Kidney (tissue), 14 donors: ENCODE data around the gene METTL8. TPM values are rescaled to one million over a fixed set of nuclear protein-coding genes. Genes with fewer than 3 reads are reported as not detected.

ENCODE experiments used
- DNase-seq, 5 donors: peaks; one replicate each; pipeline ENCODE4 v3.0.0-alpha.2; 2013 to 2020
- FAIRE-seq: peaks from 2 replicates; lab custom pipeline; 2012; peaks lifted over from hg19 to GRCh38; lab: Jason Lieb, UNC
- H3K27ac ChIP-seq, 2 donors: one replicate each; pipeline ENCODE4 v1.7.0; 2013; ENCODE audit warnings: low read depth in 2 of 2, low read length in 2 of 2, inconsistent platforms in 1 of 2
- H3K27me3 ChIP-seq: one replicate; pipeline ENCODE4 v1.7.1; 2013; ENCODE audit warnings: low read length, inconsistent platforms; ENCODE audit not compliant: control insufficient read depth, insufficient read depth
- H3K36me3 ChIP-seq, 3 donors: one replicate each; pipeline versions ENCODE4 v1.7.0 to v1.7.1; 2013; ENCODE audit warnings: low read length in 3 of 3, control low read depth in 1 of 3, inconsistent platforms in 1 of 3; ENCODE audit not compliant: insufficient read depth in 3 of 3, control insufficient read depth in 2 of 3
- H3K4me1 ChIP-seq, 3 donors: one replicate each; pipeline versions ENCODE4 v1.7.0 to v1.7.1; 2013; ENCODE audit warnings: low read length in 3 of 3, inconsistent platforms in 1 of 3, low read depth in 1 of 3; ENCODE audit not compliant: control insufficient read depth in 2 of 3, insufficient read depth in 2 of 3
- H3K4me3 ChIP-seq, 3 donors: one replicate each; pipeline versions ENCODE4 v1.7.0 to v1.8.1; 2013; ENCODE audit warnings: low read length in 3 of 3, control low read depth in 1 of 3, inconsistent platforms in 1 of 3
- H3K9ac ChIP-seq, 3 donors: one replicate each; pipeline versions ENCODE4 v1.7.0 to v1.7.1; 2013; ENCODE audit warnings: low read length in 3 of 3, control low read depth in 1 of 3, inconsistent platforms in 1 of 3
- H3K9me3 ChIP-seq, 3 donors: one replicate each; pipeline versions ENCODE4 v1.7.0 to v1.7.1; 2013; ENCODE audit warnings: low read length in 3 of 3, control low read depth in 1 of 3, inconsistent platforms in 1 of 3; ENCODE audit not compliant: control insufficient read depth in 2 of 3, insufficient read depth in 1 of 3
- CTCF ChIP-seq: IDR thresholded peaks from 3 replicates; pipeline ENCODE4 v1.5.1; 2012; ENCODE audit warnings: mild to moderate bottlenecking, moderate library complexity, borderline replicate concordance; ENCODE audit not compliant: insufficient read depth; ENCODE audit errors: extremely low read depth
- intact Hi-C: fragments of 100-400 bp; cut with DNase I; formaldehyde crosslinking; loops from one replicate; pipeline ENCODE4 v1.11.1; 2022
- polyA plus RNA-seq: library from polyadenylated mRNA; stranded (reverse); fragments of 350-450 nt; fragmentation: Illumina TruSeq; extraction: RNeasy Lipid Tissue Mini Kit (QIAGEN cat#74804); gene quantifications from one replicate; pipeline ENCODE4 v1.2.3, GENCODE V29; 2014; ENCODE audit warnings: low read depth, low replicate concordance; ENCODE audit not compliant: insufficient read depth
- total RNA-seq: library from RNA; stranded (reverse); fragmentation: NEBNext Ultra II Directional; extraction: Animal tissue kit (Norgen Biotek cat#: 25700); gene quantifications from one replicate; pipeline ENCODE4 v1.2.1, GENCODE V29; 2021
- donor health status: control.
- donor health status: control.
- donor health status: control.
- donor health status: control.
- donor health status: control.
- donor health status: DM: yes; HTN: yes; CAD: no.
- donor health status: Normal renal cell carcinoma (clear cell type).

The METTL8 gene
- total and polyA plus RNA-seq, 2 donors from 2014 or later, result 10.8 to 14.9 TPM

GRCh38 chr2:171281110-171281509, 152.7 kb downstream of the METTL8 start:
- H3K27ac ChIP-seq, result no peak overlapping the region
- DNase-seq (no peak), FAIRE-seq (no peak)
- H3K9ac ChIP-seq, result no peak overlapping the region
- intact Hi-C loops, result no loop called here
- no peaks in the 10 kb centered on the region for H3K27me3 ChIP-seq
- TF ChIP-seq CTCF, result no peak
- H3K4me3 ChIP-seq, result no peak overlapping the region
- no peaks in the 10 kb centered on the region for H3K9me3 ChIP-seq
- H3K4me1 ChIP-seq, result no peaks in the 10 kb centered on the region
- H3K36me3 ChIP-seq, result no peaks in the 10 kb centered on the region

- no peaks in the 10 kb centered on the region for H3K4me1 ChIP-seq
- no peaks in the 10 kb centered on the region for H3K36me3 ChIP-seq
- FAIRE-seq (no peak), DNase-seq (no peak)
- no peaks in the 10 kb centered on the region for H3K9me3 ChIP-seq
- intact Hi-C loops, result no loop called here
- TF ChIP-seq CTCF, result no peak
- no peaks in the 10 kb centered on the region for H3K27me3 ChIP-seq
- H3K27ac ChIP-seq, result no peak overlapping the region
- H3K4me3 ChIP-seq, result no peak overlapping the region
- no peak overlapping the region for H3K9ac ChIP-seq
Observed at GRCh38 chr2:171279983-171280790, 153.6 kb downstream of the METTL8 start.

GRCh38 chr2:171274757-171275156, 159.0 kb downstream of the METTL8 start:
- Histone ChIP-seq H3K36me3 (no peaks in the 10 kb centered on the region), H3K27me3 (no peaks in the 10 kb centered on the region), H3K4me1 (no peaks in the 10 kb centered on the region), H3K9ac (no peak overlapping the region), H3K27ac (no peak overlapping the region), H3K4me3 (no peak overlapping the region), H3K9me3 (no peaks in the 10 kb centered on the region)
- no peak for DNase-seq
- FAIRE-seq, result no peak
- TF ChIP-seq CTCF, result no peak
- intact Hi-C loops, result no loop called here

GRCh38 chr2:171271971-171272436, 161.8 kb downstream of the METTL8 start:
- no peak overlapping the region for H3K4me3 ChIP-seq
- TF ChIP-seq CTCF, result no peak
- H3K4me1 ChIP-seq, result no peaks in the 10 kb centered on the region

More at GRCh38 chr2:171271971-171272436, 161.8 kb downstream of the METTL8 start:
- Histone ChIP-seq H3K9ac (no peak overlapping the region), H3K9me3 (no peaks in the 10 kb centered on the region), H3K27ac (no peak overlapping the region), H3K36me3 (no peaks in the 10 kb centered on the region), H3K27me3 (no peaks in the 10 kb centered on the region)
- intact Hi-C loops, result no loop called here
- no peak for FAIRE-seq
- peak in 1 of 5 donors; percentile 3 for DNase-seq
